Calu3 (cell line): ENCODE data around the gene KBTBD8. TPM values are rescaled to one million over a fixed set of nuclear protein-coding genes. Genes with fewer than 3 reads are reported as not detected.
A peak's percentile ranks its signal among the peaks of the same experiment; 100 is the strongest.

ENCODE experiments used
- Bru-seq: library from RNA; stranded (reverse); fragments of 400-500 nt; gene quantifications from one replicate; lab custom pipeline; 2021; lab: Mats Ljungman, UMichigan
- BruChase-seq, 2 experiments: library from RNA; stranded (reverse); fragments of 400-500 nt; gene quantifications; one replicate each; lab custom pipeline; 2021; lab: Mats Ljungman, UMichigan
- BruUV-seq: library from RNA; stranded (reverse); fragments of 400-500 nt; replicated peaks from 2 replicates; lab custom pipeline; 2021; lab: Mats Ljungman, UMichigan
- CTCF ChIA-PET: fragments of 300-600 bp; sonication (Branson Sonifier 250); formaldehyde crosslinking; loops from one replicate; lab custom pipeline; 2022; ENCODE audit warnings: antibody characterized with exemption; lab: Charles Lee
- DNase-seq: peaks from one replicate; pipeline ENCODE4 v3.0.0; 2022
- H3K27ac Mint-ChIP-seq: one replicate; pipeline ENCODE4 v1.8.0; 2022; ENCODE audit warnings: mixed read lengths; ENCODE audit not compliant: unreplicated experiment
- H3K27me3 Mint-ChIP-seq: one replicate; pipeline ENCODE4 v1.8.0; 2022; ENCODE audit warnings: mixed read lengths; ENCODE audit not compliant: unreplicated experiment
- H3K36me3 Mint-ChIP-seq: one replicate; pipeline ENCODE4 v1.8.0; 2022; ENCODE audit warnings: mild to moderate bottlenecking, moderate library complexity, mixed read lengths; ENCODE audit not compliant: insufficient read depth, unreplicated experiment
- H3K4me1 Mint-ChIP-seq: one replicate; pipeline ENCODE4 v1.8.0; 2022; ENCODE audit warnings: mild to moderate bottlenecking, low read depth, mixed read lengths; ENCODE audit not compliant: unreplicated experiment
- H3K4me3 Mint-ChIP-seq: one replicate; pipeline ENCODE4 v1.8.0; 2022; ENCODE audit warnings: mild to moderate bottlenecking, low read depth, moderate library complexity, mixed read lengths; ENCODE audit not compliant: unreplicated experiment
- H3K9me3 Mint-ChIP-seq: one replicate; pipeline ENCODE4 v1.8.0; 2022; ENCODE audit warnings: low read depth, mixed read lengths; ENCODE audit not compliant: unreplicated experiment
- intact Hi-C: fragments of 100-400 bp; cut with micrococcal nuclease; formaldehyde crosslinking; loops from one replicate; pipeline ENCODE4 v1.10.0; 2022; ENCODE audit not compliant: unreplicated experiment
- long read RNA-seq: library from polyadenylated mRNA; stranded (forward); transcript quantifications from one replicate; pipeline ENCODE4 v2.0.0, GENCODE V29; 2022
- total RNA-seq: library from RNA; stranded (reverse); gene quantifications from 2 replicates; pipeline ENCODE4 v1.2.3, GENCODE V29; 2022
- TF ChIP-seq, protein P1 (sequence below): fragments of 200-600 bp; IDR thresholded peaks from one replicate; pipeline ENCODE4 v1.8.0; 2022; ENCODE audit warnings: antibody characterized with exemption; ENCODE audit not compliant: unreplicated experiment

Gene KBTBD8, protein sequence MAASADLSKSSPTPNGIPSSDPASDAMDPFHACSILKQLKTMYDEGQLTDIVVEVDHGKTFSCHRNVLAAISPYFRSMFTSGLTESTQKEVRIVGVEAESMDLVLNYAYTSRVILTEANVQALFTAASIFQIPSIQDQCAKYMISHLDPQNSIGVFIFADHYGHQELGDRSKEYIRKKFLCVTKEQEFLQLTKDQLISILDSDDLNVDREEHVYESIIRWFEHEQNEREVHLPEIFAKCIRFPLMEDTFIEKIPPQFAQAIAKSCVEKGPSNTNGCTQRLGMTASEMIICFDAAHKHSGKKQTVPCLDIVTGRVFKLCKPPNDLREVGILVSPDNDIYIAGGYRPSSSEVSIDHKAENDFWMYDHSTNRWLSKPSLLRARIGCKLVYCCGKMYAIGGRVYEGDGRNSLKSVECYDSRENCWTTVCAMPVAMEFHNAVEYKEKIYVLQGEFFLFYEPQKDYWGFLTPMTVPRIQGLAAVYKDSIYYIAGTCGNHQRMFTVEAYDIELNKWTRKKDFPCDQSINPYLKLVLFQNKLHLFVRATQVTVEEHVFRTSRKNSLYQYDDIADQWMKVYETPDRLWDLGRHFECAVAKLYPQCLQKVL
- 4.1 and 5.9 TPM in 2 replicates for total RNA-seq
- percentile 56 among the genes with signal in this experiment for Bru-seq, nascent RNA
- BruChase-seq, experiment 1, labeled RNA remaining after a 6-hour chase, result percentile 38 among the genes with signal in this experiment
- BruChase-seq, experiment 2, labeled RNA remaining after a 2-hour chase, result percentile 56 among the genes with signal in this experiment
- long read RNA-seq, result 0 reads

DNA sequence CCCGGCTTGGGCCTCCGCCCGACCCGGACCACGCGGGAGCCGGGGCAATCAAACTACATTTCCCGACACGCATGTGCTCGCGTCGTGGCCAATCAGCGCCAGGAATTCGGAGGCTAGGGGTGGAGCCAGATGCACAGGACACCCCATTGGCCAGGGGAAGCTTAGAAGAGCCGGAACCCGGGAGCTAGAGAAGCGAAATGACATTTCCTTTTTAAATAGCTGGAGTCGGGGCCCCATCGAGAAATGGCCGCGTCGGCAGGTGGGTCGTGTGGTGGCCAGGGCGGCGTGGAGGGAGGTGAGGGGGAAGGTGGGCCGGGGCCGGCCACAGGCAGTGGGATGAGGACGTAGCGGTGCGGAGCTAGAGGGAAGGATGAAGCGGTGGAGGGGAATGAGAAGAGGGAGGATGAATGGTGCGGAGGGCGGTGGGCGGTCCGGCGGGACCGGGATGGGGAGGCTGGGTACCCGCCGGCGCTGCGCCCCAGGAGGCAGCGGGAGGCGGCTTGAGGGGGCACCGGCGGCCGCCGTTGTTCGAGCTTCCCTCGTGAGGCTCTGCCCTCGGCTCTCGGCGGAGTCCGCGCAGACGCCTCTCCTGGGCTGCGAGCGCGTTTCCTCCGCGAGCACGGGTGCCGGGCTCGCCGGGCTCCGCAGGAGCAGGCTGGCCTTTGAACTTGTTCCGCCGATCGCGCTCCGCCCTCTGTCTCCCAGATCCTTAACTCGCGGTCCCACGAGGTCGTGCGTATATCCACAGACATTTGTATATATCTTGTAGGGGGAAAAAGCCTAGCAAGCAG is at the start of gene KBTBD8:
TSS of gene KBTBD8 (plus strand) at position 195 of the 791 bp plus-strand sequence. CDS start at position 244, 49 bp downstream.
- peak; percentile 98 for DNase-seq
- Mint-ChIP-seq H3K4me3 (peak within 1 kb of the TSS; percentile 81), H3K9me3 (no peaks in the 10 kb centered on the region), H3K4me1 (no peaks in the 10 kb centered on the region), H3K36me3 (peaks cover 16% of the 10 kb centered on the region), H3K27ac (peak within 1 kb of the TSS; percentile 62), H3K27me3 (peaks cover 14% of the 10 kb centered on the region)
- CTCF ChIA-PET, result interaction anchor here (0.5 to 1.7 kb wide), 7 partner anchors 9 to 116 kb away, joined by 3 to 7 read pairs (median 4); no protein-coding TSS in a partner anchor
- TF ChIP-seq, protein P1, sequence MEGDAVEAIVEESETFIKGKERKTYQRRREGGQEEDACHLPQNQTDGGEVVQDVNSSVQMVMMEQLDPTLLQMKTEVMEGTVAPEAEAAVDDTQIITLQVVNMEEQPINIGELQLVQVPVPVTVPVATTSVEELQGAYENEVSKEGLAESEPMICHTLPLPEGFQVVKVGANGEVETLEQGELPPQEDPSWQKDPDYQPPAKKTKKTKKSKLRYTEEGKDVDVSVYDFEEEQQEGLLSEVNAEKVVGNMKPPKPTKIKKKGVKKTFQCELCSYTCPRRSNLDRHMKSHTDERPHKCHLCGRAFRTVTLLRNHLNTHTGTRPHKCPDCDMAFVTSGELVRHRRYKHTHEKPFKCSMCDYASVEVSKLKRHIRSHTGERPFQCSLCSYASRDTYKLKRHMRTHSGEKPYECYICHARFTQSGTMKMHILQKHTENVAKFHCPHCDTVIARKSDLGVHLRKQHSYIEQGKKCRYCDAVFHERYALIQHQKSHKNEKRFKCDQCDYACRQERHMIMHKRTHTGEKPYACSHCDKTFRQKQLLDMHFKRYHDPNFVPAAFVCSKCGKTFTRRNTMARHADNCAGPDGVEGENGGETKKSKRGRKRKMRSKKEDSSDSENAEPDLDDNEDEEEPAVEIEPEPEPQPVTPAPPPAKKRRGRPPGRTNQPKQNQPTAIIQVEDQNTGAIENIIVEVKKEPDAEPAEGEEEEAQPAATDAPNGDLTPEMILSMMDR, result no peak
- intact Hi-C loops, result loop anchor here (10.0 kb wide), 1 partner anchor 366 kb away; no protein-coding TSS in a partner anchor
- BruUV-seq, result no TSS peak

DNA sequence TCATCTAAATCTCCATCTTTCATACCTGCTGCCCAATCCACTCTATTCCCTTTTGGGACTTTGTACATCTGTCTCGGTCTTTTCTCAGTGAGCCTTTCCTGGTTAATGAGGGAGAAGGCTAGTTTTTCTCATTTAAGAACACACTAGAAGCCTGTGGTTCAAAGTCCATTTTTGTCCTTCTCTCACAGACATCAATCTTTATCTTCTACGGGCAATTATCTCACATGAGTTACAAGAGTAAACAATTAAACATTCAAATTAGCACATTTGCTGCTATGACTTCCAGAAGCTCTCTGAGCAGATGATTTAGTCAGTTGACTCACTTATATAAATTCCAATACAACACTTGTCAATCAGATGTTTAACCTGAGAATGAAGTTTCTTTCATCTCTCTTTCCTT is 49.3 kb upstream of the KBTBD8 start:
- intact Hi-C loops, result no loop called here
- no peak for DNase-seq
- Mint-ChIP-seq H3K36me3 (no peaks in the 10 kb centered on the region), H3K9me3 (no peaks in the 10 kb centered on the region), H3K27ac (no peak overlapping the region), H3K4me3 (no peak overlapping the region), H3K4me1 (no peaks in the 10 kb centered on the region), H3K27me3 (peaks cover 11% of the 10 kb centered on the region)
- CTCF ChIA-PET, result no interaction called here
- TF ChIP-seq, protein P1, result no peak
- no TSS peak for BruUV-seq

DNA sequence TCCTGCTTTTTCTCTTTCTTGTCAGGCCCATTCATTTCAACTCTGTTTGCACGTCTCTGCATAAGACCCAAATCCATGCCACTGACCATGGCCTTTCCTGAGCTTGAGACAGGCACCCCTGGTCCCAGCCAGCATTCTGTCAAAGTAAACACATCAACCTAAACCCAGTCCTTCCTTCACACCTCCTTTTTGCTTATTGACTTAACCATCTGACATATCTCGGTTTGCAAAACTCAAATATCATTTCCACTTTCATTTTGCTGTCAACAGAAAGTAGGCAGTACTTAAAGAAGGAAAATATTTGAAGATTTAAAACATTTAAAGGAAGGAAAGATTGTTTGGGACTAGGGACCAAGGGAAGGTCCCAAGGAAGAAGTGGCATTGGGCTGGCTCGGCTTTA is 48.2 kb upstream of the KBTBD8 start:
- no peak for DNase-seq
- H3K36me3 Mint-ChIP-seq, result no peaks in the 10 kb centered on the region
- peaks cover 21% of the 10 kb centered on the region for H3K27me3 Mint-ChIP-seq
- intact Hi-C loops, result no loop called here
- CTCF ChIA-PET, result no interaction called here
- TF ChIP-seq, protein P1, result no peak
- H3K4me3 Mint-ChIP-seq, result no peak overlapping the region
- BruUV-seq, result no TSS peak
- H3K27ac Mint-ChIP-seq, result no peak overlapping the region
- H3K4me1 Mint-ChIP-seq, result no peaks in the 10 kb centered on the region
- no peaks in the 10 kb centered on the region for H3K9me3 Mint-ChIP-seq

DNA sequence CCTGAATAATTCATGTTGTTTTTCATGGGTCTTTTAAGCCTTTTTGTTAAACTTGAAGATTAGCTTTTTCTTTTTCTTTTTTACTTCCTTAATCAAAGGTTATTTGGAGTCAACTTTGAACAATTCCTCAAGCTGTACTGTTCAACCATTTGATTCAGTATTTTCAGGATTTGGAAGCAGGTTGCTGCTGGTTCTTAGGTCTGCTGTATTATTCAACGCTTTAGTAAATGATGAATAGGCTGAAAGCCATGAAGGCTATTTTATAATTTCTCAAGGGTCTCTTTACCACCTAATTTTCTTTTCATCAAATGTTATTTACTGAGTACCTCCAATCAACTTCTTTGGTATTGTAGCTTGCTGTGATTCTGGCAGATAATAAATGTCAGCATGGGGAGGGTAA is 45.8 kb upstream of the KBTBD8 start:
- no TSS peak for BruUV-seq
- TF ChIP-seq, protein P1, result no peak
- Mint-ChIP-seq H3K27me3 (peaks cover 39% of the 10 kb centered on the region), H3K4me1 (no peaks in the 10 kb centered on the region), H3K27ac (no peak overlapping the region), H3K9me3 (no peaks in the 10 kb centered on the region), H3K36me3 (no peaks in the 10 kb centered on the region), H3K4me3 (no peak overlapping the region)
- intact Hi-C loops, result no loop called here
- no peak for DNase-seq
- CTCF ChIA-PET, result no interaction called here
